ENCODE measurements around the gene USP24.

The USP24 gene

GRCh38 chr1:55069280-55069679 is 145.9 kb downstream of the USP24 start:
- no peak for DNase-seq (ENCODE audit: low spot score)

GRCh38 chr1:55068638-55069037 is 146.5 kb downstream of the USP24 start:
- no peak for DNase-seq (ENCODE audit: low spot score)

GRCh38 chr1:55067914-55068313 is 147.2 kb downstream of the USP24 start:
- no peak for DNase-seq (ENCODE audit: low spot score)

DNA sequence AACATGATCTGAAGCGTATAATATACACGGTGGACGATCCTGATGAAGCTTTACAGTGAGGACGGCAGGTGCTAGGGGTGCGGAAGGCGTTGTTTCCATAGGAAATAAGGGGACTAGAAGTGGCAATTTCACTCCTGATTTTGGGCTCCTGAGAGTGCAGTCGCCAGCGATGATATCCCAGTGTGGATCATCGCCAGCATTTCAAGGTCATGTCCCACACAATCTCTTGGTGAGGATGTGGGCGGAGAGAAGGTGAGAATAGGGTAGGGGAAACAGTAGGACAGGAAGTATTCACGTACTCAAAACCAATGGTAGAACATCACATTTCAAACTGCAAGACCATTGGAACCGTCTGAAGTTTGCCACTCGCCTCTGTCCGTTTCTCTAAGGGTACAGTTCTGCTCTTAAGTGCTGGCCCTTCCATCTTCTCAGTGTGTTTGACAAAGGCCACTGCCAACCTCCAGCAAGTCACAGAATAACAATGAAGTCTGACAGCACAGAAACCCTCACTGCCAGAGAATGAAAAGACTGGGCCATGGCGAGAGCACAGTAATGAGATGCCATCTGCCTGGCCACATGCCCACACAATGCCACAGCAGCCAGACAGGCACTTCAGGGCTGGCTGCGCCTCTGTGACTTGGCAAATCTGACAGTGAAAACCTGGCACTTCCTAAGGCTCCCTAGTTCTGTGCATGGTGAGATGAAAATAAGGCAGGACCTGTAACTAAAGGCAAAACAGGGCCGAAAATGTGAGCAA is 148.0 kb downstream of the USP24 start:
- peak; percentile 96 for DNase-seq (ENCODE audit: low spot score)

DNA sequence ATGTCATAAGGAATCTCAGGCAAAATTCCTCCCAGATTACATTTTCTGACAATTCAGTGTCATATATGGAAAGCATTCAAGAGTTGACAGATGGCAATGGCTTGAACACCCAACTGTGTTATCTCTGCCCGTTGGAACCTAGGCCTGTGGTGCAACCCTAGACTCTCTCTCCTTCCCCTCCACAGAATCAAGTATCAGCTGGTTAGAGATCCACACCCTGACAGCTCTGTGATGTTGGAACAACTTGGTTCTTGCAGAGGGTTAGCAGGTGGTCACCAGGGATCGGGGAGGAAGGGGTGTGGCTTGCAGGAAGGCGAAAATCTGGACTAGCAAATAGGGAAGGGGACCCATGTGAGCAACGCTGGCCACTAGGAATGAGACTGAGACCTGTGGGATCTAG is 149.5 kb downstream of the USP24 start:
- no peak for DNase-seq (ENCODE audit: low spot score)

- peak; percentile 36 for DNase-seq (ENCODE audit: low spot score)
These were observed 150.3 kb downstream of the USP24 start for GRCh38 chr1:55064861-55065263.

DNA sequence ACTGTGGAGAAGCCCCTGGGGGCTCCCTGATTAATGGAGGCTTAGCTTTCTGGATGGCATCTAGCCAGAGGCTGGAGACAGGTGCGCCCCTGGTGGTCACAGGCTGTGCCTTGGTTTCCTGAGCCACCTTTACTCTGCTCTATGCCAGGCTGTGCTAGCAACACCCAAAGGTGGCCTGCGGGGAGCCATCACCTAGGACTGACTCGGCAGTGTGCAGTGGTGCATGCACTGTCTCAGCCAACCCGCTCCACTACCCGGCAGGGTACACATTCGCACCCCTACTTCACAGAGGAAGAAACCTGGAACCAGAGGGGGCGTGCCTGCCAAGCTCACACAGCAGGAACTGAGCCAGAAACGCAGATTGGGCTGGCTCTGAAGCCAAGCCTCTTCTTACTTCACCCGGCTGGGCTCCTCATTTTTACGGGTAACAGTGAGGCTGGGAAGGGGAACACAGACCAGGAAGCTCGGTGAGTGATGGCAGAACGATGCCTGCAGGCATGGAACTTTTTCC is 151.0 kb downstream of the USP24 start:
- no peak for DNase-seq (ENCODE audit: low spot score)

DNA sequence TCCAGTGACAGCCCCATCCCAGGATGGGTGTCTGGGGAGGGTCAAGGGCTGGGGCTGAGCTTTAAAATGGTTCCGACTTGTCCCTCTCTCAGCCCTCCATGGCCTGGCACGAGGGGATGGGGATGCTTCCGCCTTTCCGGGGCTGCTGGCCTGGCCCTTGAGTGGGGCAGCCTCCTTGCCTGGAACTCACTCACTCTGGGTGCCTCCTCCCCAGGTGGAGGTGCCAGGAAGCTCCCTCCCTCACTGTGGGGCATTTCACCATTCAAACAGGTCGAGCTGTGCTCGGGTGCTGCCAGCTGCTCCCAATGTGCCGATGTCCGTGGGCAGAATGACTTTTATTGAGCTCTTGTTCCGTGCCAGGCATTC is 151.6 kb downstream of the USP24 start:
- no peak for DNase-seq (ENCODE audit: low spot score)

GRCh38 chr1:55062801-55063576 is 152.2 kb downstream of the USP24 start:
- no peak for DNase-seq (ENCODE audit: low spot score)

DNA sequence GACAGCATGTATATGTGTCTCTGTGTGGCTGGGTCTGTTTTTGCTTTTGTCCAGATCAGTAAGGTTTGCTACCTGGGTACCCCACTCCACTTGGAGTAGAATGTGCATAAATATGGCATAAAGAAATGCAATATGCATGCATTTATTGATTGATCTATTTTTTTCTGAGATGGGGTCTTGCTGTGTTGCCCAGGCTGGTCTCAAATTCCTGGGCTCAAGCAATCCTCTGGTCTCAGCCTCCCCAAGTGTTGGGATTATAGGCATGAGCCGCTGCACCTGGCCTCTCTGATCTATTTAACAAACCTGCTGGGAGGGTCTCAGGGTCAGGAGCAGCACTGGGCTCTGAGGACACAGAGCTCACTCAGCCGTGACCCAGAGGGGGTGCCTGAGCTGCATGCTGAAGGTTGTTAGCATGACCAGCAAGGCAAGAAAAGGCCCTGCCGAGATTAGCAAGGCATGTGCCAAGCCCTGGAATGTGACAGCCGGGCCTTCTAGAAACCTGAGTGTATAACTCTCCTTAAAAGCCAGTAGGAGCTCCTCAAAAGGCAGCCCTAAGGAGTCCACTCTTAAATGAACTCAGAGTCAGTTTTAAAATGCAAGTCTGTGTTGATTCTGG is 153.3 kb downstream of the USP24 start:
- DNase-seq (ENCODE audit: low spot score), result no peak

DNA sequence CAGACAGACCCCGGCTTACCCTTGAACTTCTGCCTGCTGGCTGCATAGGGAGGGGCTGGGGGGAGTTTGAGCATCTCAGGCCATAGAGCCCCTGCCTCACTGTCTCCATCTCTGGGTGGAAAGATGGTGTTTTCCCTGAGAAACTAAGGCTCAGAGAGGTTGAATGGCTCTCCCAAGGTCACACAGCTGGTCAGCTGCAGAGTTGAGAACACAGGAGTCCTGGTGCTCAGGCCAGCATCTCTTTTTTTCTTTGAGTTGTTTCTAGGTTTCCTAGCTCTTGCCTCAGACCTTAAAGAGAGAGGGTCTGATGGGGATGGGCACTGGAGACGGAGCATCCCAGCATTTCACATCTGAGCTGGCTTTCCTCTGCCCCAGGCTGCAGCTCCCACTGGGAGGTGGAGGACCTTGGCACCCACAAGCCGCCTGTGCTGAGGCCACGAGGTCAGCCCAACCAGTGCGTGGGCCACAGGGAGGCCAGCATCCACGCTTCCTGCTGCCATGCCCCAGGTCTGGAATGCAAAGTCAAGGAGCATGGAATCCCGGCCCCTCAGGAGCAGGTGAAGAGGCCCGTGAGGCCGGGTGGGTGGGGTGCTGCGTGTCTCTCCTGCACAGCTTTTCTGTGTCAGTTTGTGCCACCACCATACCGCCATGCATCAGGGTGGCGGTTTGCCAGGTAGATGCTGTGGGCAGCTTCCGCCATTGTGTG is 154.0 kb downstream of the USP24 start:
- DNase-seq (ENCODE audit: low spot score), result no peak

- DNase-seq (ENCODE audit: low spot score), result no peak
These were observed 154.8 kb downstream of the USP24 start for GRCh38 chr1:55060133-55060999.

DNA sequence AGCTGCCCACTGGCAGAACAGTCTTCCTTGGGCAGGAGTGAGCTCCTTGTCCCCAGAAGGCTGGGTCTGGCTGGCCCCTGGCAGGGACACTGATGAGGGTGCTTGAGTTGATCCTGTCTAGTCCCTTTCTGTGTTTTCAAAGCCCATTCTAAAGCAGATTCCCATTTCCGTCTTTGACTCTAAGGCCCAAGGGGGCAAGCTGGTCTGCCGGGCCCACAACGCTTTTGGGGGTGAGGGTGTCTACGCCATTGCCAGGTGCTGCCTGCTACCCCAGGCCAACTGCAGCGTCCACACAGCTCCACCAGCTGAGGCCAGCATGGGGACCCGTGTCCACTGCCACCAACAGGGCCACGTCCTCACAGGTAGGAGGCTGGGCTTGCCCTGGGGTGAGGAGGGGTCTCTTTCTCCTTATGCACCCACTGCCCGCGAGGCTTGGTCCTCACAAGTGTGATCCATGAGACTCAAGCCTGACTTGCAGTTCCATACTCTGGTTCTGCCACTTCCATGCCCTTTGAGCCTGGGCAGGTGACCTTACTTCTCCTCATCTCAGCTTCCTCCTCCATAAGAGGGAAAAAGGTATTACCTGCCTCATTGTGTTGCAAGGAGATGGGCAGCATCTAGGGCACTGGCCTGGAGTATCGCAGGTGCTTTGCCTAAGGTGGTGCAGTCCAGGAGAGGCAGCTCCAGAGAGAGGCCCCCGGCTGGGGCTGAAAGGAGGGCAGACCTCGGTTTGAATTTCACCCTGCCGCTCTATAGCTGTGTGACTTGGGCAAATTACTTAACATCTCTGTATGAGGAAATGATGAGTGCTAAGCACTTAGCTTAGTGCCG is 155.6 kb downstream of the USP24 start:
- DNase-seq (ENCODE audit: low spot score), result no peak

GRCh38 chr1:55057956-55058298 is 157.2 kb downstream of the USP24 start:
- no peak for DNase-seq (ENCODE audit: low spot score)

DNA sequence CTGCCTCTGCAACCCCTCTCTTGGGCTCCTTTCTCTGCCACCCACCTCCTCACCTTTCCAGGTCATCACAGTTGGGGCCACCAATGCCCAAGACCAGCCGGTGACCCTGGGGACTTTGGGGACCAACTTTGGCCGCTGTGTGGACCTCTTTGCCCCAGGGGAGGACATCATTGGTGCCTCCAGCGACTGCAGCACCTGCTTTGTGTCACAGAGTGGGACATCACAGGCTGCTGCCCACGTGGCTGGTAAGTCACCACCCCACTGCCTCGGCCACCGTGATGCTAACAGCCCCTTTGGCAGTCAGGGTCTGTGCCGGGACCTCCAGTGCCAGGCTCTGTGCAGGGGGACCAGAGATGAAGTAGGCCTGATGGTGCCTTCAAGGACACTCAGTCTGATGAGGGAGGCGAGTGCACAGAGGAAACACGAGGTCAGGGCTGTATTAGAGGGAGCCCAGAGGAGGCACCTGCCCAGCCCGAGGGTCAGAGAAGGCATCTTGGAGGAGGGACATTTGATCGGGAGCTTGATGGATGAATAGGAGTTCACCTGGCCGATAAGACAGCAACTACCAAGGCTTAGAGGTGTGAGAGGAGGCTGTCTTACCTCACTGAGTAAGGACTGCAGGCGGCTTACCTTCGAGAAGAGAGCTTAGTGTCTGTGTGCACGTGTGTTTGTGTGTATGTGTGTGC is 157.8 kb downstream of the USP24 start:
- DNase-seq (ENCODE audit: low spot score), result no peak

GRCh38 chr1:55056632-55056992 is 158.6 kb downstream of the USP24 start:
- no peak for DNase-seq (ENCODE audit: low spot score)

DNA sequence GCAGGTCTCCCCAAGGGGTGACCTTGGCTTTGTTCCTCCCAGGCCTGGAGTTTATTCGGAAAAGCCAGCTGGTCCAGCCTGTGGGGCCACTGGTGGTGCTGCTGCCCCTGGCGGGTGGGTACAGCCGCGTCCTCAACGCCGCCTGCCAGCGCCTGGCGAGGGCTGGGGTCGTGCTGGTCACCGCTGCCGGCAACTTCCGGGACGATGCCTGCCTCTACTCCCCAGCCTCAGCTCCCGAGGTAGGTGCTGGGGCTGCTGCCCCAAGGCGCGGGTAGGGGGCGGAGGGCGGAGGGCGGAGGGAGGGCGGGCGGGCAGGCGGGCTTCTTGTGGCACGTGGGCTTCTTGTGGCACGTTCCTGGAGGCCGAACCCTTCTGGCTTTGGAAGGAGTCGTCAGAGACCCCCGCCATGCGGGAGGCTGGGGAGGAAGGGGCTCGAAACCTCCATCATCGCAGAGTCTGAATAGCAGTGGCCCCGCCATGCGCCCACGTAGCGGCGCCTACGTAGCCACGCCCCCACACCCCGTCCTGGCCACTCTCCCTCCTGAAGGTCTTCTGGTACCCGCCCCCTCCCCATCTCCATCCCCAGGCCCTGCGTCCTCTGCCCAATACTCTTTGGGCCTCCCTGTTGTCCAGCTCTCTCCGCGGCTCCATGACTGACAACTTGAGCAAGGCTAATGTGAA is 159.1 kb downstream of the USP24 start:
- no peak for DNase-seq (ENCODE audit: low spot score)

DNA sequence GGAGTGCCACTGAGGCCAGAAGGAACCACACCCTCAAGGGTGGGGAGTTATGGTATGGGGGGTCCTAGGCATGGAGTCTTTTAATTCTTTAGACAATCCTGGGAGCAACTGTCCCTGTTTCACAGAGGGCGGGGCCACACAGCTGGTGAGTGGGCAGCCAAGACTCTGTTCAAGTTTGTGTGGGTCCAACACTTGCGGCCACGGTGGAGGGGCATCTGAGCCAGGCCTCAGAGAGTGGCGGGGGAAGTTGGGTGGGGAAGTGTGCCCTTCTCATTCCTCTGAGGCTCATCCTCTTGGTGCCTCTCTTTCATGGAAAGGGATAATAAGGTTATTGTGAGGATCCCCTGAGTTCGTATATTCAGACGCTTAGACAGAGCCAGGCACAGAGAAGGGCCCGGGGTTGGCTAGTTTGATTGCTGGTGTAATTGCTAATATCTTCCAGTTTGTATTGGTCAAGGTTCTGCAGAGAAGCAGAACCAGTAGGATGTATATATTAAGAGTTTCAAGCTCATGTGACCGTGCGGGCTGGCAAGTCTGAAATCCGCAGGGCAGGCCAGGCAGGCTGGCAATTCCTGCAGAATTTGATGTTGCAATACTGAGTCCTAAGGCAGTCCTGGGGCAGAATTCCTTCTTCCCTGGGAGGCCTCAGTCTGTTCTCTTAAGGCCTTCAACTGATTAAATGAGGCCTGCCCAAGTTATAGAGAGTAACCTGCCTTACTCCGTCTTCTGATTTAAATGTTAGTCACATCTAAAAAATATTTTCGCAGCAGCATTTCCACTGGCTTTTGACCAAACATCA is 159.9 kb downstream of the USP24 start:
- DNase-seq (ENCODE audit: low spot score), result peak; percentile 28

GRCh38 chr1:55054396-55054795 is 160.8 kb downstream of the USP24 start:
- no peak for DNase-seq (ENCODE audit: low spot score)
